NCI-H146 treated with DMSO at 0.1 percent for 48 hours (cell line): ENCODE data around the gene LAMA3.

Source experiments
- DNase-seq: peaks from one replicate; lab custom pipeline; 2025; ENCODE audit not compliant: unreplicated experiment; lab: John Stamatoyannopoulos, UW

LAMA3 gene

DNA sequence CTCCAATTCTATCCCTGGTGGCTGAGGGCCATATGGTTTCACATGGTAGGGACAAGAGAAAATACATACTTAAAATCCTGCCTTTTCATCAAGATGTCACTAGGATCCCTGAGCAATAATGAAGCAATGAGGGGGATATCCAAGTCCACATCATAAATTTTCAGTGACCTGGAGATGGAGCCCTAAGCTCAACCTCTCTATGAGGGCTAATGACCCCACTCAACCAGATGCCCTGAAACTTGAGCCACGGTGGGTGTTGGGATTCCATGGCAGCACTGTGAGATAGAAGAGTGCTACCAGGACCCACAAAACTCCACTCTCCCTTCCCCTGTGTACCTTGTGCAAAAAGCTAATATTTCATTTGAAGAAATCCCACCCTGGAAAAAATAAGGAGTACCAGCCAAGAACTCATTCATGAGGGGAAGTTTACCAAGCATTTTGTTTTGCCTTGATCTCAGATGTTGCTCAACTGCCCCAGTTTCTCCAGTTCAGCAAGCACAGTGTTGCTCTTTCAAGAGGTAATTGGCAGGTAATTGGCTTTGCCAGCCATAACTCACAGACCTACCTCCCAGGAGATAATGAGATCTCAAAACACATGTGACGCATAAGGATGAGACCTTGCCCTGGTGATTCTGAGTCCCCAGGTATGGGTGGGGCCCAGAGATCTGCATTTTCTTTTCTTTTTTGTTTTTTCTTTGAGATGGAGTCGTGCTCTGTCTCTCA lies 274.4 kb downstream of the LAMA3 start:
- peak; percentile 94 for DNase-seq

DNA sequence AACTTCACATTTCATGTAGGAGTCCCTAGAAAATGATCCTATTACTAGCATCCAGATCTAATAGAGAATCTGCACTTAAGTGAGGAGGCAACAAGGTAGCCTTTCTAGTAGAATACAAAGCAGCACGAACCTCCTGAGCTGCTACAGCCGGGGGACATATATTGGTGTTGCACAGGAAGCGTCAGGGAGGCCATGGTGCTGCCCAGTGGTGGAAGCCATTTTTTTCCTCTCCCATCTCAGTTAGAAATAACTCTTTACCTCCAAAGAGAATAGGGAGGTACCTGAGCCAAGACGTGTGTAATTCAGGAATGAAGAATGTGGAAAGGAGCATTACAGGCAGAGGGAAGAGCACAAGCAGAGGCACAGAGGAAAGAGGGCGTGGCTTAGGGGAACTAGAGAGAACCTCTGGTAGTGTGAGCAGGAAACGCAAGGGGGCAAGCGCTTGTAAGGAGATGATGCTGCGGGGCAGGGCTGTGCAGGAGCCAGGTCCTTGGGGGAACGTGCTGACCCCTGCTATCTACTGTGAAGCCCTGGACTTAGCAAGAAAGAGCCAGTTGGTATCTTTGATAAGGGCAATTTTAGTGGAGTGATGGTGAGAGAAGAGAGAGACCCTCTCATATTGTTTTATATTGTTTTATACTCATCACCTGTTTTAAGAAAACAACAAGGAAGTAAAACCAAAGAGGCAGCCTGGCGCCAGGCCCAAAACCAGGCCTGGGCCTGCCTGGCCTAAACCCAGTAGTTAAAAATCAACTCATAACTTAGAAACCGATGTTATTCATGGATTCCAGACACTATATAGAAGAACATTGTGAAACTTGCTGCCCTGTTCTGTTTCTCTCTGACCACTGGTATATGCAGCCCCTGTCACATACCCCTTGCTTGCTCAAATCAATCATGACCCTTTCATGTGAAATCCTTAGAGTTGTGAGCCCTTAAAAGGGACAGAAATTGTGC lies 275.3 kb downstream of the LAMA3 start:
- DNase-seq = peak; percentile 63

DNA sequence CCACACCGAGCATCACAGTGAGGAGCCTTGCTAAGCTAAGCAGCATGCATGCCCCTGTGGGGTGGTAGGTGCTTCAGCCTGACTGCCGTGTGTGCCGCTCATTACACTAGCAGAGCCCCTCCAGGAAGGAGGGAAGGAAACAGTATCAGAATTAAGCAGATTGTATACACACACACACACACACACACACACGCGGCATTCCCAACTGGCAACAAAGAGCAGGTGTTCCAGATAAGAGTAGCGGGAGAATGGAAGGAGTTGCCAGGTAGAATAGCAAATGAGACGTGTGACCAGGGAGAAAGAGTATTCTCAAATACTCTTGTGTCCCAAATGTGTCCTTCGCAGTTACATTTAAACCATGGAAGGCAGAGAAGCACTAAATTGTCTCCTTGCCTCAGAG lies 277.7 kb downstream of the LAMA3 start:
- DNase-seq = peak; percentile 97

DNA sequence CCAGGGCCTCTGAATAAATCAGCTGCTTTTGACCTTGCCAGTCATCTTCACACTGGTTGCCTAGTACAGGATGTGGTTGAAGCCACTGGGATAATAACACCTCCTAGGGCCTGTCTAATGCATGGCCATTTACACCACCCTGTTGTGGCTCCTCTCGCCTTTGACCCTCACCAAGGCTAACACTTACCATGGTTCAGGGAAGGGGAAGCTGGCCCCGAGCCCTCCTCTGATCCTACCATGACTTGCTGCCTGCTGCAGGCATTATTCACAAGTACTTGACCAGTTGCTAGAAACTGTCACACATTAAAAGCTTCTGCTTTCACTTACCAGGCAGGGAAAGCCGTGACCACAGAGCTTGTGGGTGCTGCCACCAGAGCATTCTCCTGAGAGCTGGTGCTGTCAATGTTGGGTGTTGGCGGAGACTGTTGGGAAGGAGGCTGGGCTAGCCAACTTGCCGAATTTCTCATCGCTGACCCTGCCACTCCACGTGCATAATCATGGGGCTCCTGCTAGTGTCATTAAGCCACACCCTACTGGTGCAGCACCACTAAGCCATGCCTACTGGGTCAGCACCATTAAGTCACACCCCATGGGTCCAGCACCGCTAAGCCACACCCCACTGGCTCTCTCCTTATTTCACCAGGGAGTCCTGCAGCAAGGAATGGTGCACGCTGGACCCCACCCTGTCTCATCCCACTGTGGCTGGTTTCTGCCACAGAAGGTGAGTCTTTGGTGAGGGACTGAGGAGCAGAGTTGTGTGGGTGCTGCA lies 278.3 kb downstream of the LAMA3 start:
- peak; percentile 97 for DNase-seq

DNA sequence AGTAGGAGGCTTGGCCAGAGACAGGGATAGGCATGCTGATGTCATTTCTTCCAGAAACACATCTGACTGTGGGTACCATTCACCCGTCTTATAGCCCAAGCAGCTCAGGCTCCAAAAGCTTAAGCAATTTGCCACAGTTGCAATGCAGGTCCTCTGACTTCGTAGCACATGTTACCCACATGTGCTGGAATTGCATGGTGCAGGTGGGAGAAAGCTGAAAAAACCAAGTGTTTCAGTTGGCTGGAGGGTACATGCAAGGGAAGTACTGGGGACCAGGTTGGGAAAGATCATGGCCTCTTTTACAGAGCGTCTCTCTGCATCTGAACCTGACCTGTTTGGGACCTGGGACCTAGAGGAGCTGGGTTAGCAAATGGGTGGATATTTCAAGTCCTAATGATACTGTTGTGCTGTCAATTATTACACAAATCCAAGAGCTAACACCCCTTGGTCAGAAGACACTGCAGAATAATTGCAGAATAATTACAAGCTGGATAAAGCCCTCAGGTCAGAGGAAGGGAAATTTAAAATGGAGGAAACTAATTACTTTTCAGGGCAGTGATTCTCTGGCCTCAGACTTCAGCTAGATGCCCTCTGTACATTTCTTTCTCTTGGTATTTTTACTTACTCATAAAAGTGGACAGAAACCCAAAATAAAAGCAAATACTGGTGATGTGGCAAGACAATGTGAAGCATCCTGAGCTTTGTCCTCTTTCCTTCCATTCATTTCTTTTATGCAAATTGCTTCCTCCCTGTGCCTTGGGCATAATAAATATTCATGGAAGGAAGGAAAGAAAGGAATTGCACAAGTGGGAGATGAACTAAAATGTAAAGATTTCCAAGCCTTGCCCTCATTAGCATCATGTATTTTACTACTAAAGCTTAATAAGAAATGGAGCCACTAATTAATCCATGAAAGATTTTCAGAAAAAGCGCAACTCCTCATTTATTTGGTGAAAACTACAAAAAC lies 279.7 kb downstream of the LAMA3 start:
- peak; percentile 81 for DNase-seq

DNA sequence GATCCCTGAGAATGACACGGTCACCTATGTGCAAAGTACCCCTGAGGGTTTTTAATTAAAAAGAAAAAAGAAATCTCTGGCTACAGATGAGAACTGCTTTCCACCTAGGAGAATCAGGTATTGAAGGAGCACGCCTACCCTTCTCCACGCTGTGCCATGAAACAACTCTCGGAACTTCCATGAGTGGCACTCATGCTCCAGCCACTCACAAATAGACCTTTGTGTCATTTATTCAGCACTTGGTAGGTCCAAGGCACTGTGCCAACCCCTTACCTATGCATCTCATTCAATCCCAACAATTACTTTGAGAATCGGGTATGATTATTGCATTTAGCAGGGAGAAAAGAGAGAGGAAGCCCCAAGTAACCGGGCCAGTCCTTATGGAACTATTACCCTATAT lies 280.4 kb downstream of the LAMA3 start:
- DNase-seq = no peak

DNA sequence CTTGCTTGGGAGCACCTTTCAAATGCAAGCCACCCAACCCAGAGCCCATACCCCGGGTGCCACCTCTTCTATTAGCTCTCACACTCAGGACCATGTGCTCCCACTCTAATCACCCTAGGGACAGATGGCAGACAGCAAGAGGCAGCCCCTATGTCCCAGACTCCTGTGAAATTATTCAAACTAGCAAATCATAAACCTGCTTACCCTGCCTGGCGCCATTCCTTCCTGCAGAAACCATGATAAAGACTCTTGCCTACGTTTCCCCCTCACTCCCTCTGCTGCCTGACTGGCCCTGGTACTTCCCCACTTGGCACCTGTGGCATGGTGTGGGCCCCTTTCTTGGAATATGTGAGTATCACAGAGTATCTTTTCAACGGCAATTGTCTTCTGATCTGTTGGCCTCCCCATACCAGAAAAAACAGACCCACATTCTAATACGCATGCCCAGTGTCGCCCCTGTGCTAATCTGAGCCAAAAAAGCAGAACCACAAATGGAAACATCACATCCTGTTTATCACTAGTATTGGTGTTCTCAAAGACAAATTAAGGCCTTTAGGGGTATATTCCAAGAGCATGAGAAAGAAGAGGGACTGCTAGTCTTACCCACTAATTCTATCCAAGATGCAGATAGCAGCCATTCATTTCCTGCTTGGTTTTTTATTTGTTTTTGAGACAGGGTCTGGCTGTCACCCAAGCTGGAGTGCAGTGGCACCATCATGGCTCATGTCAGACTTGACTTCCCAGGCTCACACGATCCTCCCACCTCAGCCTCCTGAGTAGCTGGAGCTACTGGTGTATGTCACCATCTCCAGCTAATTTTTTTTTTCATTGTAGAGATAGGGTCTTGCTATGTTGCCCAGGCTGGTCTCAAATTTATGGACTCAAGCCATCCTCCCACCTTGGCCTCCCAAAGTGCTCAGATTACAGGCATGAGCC lies 281.2 kb downstream of the LAMA3 start:
- DNase-seq = no peak

DNA sequence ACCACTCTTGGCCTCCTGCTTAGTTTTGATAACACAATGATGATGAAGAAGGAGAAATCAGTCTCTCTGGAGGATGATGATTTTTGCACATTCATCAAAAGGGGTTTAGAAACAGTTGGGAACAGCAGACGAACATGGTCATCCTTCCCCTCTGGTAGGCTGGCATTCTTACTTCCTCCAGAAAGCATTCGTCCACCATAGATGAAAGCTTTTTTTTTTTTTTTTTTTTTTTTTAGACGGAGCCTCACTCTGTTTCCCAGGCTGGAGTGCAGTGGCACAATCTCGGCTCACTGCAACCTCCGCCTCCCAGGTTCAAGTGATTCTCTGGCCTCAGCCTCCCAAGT lies 281.8 kb downstream of the LAMA3 start:
- DNase-seq = no peak

DNA sequence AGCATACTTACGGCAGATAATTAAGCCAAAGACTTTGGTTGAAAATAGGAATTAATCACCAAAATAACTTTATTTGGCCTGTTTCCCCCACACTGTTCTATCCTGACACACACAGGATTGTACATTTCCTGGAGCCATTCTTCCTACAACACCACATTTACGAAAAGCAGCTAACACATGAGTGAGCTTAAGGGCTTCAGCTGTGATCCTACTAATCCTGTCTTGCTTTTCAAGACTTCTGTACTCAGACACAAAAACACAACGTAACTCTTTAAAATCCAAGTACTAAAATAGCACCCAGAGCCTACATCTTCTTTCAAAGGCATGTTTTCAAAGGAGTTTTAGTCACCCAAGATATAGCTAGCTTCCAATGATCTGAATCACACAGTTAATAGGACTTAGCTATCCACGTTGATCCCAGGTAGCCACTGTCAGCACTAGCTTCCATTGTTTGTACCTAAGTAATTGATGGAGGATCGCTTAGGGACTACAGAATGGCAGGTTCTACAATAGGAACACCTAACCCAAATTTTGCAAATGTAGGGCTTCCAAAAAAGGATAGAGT lies 282.5 kb downstream of the LAMA3 start:
- DNase-seq = no peak

DNA sequence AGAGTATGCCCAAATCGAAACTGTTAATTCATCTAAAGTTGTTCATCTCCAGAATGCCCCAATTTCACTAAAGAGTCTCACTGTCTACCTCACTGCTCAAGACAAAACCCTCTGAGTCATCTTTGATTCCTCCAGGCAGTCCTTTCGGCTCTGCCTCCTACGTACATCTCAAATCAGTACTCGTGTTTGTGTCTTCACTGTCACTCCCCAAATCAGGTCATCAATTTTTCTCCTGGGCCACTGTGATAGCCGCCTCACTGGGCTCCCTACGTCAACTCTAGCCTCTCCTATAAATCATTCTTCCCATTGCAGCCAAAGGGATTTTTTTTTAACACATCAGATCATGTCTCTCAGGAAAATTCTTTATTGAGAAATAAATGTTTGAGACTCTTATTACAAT lies 283.2 kb downstream of the LAMA3 start:
- no peak for DNase-seq

DNA sequence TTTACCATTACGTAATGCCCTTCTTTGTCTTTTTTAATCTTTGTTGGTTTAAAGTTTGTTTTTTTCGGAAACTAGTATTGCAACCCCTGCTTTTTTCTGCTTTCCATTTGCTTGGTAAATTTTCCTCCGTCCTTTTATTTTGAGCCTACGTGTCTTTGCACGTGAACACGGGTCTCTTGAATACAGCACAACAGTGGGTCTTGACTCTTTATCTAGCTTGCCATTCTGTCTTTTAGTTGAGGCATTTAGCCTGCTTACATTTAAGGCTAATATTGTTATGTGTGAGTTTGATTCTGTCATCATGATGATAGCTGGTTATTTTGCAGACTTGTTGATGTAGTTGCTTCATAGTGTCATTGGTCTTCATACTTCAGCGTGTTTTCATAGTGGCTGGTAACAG lies 287.9 kb downstream of the LAMA3 start:
- no peak for DNase-seq

DNA sequence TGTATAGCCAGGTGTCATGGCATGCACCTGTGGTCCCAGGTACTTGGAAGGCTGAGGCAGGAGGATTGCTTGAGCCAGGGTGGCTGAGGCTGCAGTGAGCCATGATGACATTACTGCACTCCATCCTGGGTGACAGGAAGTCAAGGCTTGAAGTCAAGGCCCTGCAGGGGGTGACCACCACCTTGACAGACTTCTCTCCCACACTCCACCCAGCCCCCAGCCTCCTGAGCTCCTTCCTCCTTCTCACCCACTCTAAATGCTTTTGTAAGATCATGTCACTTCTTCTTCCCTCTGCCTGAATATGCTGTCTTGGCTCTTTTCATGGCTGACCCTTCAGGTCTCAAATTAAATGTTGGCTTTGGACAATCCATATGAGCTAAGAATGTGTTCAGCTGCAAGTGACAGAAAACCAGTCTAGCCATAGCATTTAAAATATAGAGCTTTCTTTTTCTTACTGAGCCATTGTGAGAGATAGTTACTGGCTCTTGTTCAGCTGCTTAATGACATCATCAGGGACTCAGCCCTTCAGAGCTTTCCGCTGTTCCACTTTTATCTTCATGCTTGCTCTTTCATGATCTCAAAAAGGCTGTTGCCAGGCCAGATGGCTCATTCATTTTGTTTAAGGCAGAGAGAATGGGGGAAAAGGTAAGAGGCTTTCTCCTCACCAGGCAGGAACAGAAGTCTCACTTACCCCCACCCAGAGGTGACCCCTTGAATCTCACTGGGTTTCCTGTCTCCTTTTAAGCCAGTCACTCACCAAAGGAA lies 288.6 kb downstream of the LAMA3 start:
- no peak for DNase-seq

DNA sequence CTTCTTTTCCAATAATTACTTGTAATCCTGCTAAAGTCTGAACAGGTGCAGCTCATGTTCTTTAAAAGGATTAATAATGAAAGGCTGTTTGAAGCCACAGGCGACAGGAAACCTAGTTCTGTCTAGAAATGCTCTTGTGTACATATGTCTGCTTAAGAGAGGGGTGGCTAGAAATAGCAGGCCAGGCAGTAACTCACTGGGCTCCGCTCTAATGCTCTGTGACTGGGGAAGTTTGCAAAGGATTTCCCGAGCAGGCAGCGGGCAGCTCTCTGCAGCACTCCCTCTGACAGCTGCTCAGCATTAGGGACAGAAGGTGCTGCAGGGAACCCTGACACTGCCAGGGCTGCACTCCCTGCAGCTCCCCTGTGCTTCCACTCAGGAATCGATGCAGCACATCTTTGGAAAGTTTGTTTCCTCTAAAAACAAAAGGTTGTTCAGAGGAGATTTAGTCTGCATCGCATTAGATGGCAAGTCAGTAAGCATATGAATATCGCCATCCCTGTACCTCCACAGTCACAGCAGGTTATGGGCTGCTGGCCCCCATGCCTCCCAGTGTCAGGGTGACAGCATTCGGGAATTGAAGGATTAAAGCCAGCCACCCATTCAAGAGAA lies 292.2 kb downstream of the LAMA3 start:
- peak; percentile 83 for DNase-seq

DNA sequence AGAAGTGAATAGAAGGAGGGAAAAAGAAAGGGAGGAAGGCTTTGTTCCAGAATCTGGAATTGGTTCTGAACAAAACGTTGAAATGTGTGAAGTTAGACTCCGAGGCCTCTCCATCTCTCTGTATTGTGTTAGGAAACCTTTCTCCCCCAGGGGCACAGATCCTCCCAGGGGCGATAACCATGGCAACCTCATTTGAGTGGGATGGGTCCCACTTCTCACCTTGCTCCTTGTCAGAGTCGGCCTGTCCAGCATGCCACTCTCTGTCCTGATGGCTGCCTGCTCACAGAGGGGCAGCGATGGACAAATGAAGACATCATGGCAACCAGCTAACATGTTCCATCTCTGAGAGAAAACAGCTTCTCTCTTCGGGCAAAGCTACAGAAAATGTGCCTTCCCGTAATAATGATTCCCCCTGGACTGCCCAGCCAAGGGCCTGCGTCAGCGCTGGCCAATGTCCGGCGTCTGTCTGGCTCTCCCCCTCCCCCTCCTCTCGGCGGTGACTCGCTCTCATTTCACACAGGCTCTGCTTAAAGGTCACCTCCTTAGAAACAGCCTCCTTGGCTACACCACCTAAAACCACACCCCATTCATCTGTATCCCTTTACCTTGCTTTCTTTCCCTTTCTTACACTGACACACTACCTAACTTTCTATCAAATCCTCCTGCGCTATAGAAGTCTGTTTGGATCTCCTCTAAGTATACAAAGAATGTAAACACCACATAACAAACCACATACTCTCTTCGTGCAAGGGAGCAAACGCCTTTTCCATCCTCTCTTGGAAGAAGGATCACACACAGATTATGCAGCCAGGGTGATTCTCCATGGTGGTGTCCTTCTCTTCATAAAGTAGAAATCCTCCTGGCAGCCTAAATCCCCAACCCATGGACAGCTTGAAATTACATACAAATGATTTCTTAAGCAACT lies 293.2 kb downstream of the LAMA3 start:
- DNase-seq = peak; percentile 64

DNA sequence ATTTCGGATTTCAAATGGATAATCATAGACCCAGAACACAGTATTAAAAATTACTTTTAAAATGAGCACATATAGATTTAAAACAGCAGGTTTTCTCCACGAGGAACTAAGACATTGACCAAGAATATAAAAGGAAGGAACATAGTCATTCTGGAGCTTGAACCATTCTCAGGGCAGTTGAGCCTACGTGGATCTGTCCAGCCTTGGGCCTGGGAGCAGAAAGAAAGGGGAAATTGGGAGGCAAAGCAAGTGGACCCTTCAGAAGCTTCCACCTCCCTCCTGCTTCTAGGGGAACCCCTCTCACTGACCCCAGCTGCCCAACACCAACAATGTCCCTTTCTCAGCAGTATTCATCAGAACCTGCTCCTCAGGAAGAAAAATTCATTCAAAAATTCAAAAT lies 293.9 kb downstream of the LAMA3 start:
- DNase-seq = no peak

DNA sequence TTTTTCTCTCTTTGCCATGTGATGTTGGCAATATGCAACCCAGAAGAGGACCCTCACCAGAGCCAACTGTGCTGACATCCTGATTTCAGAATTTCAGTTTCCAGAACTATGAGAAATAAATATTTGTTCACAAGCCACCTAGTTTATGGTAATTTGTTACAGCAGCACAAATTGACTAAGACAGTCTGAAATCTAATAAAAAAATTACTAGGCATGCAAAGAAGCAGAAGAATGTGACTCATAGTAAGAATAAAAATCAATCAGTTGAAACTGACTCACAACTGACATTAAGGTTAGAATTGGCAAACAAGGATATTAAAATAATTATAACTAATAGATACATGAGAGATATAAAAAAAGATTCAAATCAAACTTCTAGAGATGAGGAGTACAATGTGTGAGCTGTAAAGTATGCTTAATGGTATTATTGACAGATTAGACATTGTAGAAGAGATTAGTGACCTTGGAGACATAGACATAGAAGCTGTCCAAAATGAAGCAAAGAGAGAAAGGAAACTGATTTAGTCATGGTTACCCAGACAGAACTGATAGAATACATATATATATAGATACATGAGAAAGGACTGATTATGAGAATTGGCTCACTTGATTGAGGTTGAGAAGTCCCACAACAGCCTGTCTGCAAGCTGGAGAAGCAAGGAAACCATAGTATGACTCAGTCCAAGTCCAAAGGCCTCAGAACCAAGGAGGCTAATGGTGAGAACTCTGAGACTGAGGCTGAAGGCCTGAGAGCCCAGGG lies 297.5 kb downstream of the LAMA3 start:
- no peak for DNase-seq
